22Rv1 (cell line): ENCODE measurements around the gene HTATSF1.
A peak's percentile ranks its signal among the peaks of the same experiment; 100 is the strongest.

Experiments
- H3K27ac ChIP-seq: fragments of 450-650 bp; 2 replicates; pipeline ENCODE4 v1.5.1; 2017
- ZFX ChIP-seq: fragments of 450-650 bp; IDR thresholded peaks from 2 replicates; pipeline ENCODE4 v1.6.1; 2017; ENCODE audit warnings: antibody characterized with exemption, borderline replicate concordance
- TF ChIP-seq, protein P1 (sequence below): fragments of 450-650 bp; IDR thresholded peaks from 2 replicates; pipeline ENCODE4 v1.5.1; 2017; ENCODE audit warnings: mild to moderate bottlenecking

The HTATSF1 gene

DNA sequence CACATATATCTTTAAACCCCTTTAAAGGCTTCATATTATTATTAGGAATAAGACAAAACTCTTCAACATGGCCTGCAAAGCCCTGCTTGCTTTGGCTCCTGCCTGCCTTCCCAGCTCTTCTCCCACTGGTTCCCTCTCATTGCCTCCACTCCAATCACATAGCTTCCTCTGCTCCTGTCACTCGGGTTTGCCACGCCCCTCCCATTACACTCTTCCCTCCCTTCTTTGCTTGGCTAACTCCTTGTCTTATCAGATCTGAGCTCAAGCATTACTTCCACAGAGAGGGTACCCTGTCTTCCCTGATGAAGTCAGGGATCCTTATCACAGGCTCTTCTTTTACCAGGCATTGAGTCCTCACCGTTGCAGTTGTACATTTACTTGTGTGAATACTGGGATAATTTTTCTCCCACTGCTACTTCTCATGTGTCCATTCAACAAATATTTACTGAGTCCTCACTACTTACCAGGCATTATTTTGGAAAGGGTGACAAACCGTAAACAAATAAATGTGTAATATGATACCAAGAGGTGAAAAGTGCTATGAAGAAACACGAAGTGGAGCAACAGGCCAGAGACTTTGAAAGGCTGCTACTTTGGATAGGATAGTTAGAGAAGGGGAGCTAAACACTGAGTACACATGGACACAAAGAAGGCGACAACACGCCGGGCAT, 31.4 kb downstream of the HTATSF1 start:
- 0 out of 2 replicates have a peak overlapping the region, but pooled peaks have one; percentile 20 for H3K27ac ChIP-seq
- TF ChIP-seq ZFX: no peak
- TF ChIP-seq, protein P1, sequence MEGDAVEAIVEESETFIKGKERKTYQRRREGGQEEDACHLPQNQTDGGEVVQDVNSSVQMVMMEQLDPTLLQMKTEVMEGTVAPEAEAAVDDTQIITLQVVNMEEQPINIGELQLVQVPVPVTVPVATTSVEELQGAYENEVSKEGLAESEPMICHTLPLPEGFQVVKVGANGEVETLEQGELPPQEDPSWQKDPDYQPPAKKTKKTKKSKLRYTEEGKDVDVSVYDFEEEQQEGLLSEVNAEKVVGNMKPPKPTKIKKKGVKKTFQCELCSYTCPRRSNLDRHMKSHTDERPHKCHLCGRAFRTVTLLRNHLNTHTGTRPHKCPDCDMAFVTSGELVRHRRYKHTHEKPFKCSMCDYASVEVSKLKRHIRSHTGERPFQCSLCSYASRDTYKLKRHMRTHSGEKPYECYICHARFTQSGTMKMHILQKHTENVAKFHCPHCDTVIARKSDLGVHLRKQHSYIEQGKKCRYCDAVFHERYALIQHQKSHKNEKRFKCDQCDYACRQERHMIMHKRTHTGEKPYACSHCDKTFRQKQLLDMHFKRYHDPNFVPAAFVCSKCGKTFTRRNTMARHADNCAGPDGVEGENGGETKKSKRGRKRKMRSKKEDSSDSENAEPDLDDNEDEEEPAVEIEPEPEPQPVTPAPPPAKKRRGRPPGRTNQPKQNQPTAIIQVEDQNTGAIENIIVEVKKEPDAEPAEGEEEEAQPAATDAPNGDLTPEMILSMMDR: no peak

DNA sequence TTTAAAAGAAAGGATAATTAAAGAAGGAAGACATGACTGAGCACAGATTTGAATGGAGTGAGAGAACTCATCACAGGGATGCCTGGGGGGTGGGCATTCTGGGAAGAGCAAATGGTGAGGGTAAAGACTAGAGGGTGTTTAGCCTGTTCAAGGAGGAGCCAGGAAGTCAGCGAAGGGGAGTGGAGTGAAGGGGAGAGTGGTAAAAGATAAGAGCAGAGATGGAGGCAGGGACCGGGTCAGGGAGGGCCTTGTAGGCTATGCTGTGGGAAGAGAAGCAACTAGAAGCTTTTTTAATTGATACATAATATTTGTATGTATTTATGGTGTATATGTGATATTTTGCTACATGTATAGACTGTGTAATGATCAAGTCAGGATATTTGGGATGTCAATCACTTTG, 32.4 kb downstream of the HTATSF1 start:
- no peak overlapping the region for H3K27ac ChIP-seq
- TF ChIP-seq, protein P1: no peak
- TF ChIP-seq ZFX: no peak

DNA sequence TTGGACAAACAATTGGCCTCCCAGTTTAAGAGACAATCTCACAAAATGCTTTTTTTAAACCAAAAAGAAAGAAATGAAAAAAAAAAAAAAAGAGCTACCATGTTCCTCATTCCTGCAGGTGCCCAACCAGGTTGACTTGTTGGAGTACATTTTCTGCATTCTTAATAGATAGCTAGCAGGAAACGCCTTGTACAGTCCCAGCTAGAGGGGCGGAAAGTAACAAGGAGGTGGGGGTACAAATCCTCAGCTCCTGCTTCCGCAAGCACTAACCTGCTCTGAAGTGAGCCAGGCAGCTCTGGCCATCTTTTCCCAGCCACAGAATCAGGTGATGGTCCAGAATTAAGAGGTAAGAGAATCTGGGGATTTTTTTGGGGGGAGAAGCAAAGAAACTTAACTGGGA, 34.6 kb downstream of the HTATSF1 start, which contains the start of gene VGLL1:
Gene VGLL1, plus strand, starts transcription at position 265 of the 400 bp plus-strand sequence. CDS start 3,806 bp downstream, outside the sequence.
- no peak within 1 kb of the TSS for H3K27ac ChIP-seq
- TF ChIP-seq, protein P1: no peak
- no peak for TF ChIP-seq ZFX

DNA sequence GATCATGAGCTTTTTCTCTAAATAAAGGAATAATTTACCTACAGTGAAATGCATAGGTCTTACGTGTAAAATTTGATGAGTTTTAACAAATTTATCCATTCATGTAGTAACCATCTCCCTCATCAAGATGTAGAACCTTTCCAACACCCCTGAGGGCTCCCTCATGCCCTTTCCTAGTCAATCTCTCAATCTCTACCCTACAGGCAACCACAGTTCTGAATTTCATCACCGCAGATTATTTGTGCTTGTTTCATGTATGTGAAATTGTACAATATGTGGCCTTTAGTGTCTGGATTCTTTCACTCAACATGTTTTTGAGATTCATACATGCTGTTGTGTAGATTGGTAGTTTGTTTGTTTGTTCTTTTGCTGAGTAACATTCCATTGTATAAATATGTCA, 36.7 kb downstream of the HTATSF1 start:
- no peak for TF ChIP-seq ZFX
- H3K27ac ChIP-seq: no peak overlapping the region

DNA sequence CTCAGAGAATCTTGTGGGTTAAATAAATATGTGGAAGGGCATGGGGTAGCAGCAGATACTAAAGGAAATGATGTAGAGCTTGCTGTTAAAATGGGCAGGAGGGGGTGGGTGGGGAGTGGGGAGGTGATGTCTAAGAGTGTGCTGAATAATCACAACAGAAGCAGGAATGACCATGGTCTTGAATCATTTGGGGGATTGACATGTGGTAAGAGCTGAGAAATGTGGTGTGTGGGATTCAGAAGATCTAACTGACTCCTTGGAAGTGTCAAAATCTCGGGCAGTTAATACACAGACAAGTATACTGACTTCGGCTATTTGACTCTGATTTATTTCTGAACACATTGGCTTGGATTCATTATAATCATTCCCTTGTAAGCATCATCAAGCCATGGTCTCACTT, 41.4 kb downstream of the HTATSF1 start:
- TF ChIP-seq, protein P1: no peak
- TF ChIP-seq ZFX: no peak
- H3K27ac ChIP-seq: no peak overlapping the region

DNA sequence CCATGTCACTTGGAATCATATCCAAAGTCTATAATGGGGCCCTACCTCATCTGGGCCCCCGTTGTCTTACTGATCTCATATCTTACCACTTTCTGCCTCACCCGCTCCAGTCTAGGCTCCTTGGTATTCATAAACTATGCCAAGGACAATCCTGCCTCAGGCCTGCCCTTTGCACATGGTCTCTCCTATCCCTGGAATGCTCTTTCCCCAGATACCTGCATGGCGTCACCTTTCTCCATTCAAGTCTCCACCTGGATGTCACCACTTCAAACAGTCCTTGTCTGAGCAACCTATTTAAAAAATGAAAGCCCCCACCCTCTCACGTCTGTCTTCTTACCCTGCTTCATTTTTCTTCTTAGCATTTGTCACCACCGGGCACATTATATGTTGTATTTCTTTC, 42.8 kb downstream of the HTATSF1 start:
- TF ChIP-seq ZFX: no peak
- TF ChIP-seq, protein P1: no peak

DNA sequence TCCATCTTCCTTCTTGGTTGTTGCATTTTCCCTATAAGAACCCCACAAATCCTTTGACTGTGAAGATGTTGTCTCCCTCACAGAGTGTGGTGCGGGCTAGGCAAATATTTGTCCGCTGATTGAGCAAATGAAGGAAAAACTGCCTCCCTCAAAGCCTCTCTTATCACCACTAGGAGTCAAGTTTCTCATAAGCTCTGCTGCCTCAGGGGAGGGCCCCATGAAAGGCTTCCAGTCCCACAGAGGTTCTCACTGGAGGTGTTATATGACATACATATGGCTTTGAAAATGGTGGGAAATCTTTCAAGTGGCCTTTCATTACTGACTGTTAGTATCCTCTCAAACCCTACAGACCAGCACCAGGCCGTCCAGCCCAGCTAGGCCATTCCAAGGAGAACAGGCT, 43.9 kb downstream of the HTATSF1 start:
- TF ChIP-seq, protein P1: no peak
- no peak for TF ChIP-seq ZFX

More for the DNA sequence above, 42.8 kb downstream of the HTATSF1 start:
- H3K27ac ChIP-seq: no peak overlapping the region

More for the DNA sequence above, 43.9 kb downstream of the HTATSF1 start:
- no peak overlapping the region for H3K27ac ChIP-seq
